ENCODE data around the gene ZNRF1.

The ZNRF1 gene

DNA sequence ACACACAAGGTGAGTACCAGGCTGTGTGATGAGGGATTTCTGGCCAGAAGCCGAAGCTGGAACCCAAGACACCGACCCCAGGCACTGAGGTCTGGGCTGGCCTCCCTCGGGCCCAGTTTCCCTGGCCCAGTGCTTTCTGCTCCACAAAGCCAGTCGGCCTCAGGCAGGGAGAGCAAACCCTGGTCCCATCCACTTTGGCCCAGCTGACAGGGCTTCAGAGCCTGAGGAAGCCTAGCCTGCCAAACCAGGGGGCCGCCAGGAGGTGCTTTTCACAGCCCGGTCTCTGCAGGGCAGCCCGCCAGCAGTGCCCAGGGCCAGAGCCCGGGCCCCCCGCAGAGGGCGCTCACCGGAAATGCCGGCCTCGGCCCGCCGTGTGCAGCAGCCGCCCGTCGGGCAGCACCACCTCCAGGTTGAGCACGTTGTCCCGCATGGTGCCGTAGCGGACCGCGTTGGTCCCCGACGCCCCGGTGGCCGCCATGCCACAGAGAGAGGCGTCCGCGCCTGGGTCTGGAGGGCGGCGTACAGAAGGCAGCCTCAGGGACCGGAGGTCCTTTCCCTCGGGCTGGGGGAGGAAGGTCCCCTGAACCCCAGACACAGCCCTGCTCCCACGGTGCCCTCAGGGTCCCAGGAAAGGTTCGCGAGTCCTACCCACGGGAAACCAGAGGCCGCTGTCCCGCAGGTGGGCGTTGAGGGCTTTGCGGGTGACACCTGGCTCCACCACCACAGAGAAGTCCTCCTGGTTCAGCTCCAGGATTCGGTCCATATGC, 115.5 kb downstream of the ZNRF1 start:
- no peak for DNase-seq (ENCODE audit: low spot score)

DNA sequence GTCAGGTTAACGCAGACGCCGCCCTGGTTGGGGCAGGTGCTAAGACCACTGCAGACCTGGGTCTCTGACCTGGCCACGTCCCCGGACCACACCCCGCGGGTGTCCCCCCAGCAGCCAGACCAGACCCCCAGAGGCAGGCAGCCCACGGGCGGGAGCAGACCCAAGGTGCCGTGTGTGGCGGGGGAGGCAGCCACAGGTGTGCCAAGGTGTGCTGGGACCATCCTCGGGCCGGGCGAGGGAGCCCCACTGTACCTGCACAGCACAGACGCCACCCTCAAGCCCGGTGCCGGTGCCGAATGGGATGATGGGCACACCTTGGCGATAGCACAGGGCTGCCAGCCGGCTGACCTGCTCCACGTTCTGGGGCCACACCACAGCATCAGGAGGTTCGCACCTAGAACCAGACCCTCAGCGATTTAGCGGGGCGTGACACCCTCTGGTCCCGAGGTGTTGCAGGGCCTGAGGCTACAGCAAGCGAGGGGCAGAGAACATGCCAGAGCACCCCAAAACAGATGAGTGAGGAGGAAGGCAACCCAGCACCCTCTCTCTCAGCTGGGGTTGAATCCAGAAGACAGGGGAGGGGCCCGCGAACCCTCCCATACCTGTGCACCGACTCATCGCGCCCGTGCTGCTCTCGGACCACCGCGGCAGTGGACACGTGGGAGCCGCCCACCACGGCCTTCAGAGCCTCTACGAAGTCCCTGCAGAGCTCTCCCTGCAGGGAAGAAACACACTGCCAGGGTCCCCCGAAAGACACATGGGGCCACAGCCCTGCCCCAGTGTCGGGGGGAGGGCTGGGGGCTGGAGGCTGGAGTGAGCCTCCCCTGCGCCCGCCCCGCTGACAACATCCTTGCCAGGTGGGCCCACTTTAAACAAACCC, 116.4 kb downstream of the ZNRF1 start:
- no peak for DNase-seq (ENCODE audit: low spot score)

DNA sequence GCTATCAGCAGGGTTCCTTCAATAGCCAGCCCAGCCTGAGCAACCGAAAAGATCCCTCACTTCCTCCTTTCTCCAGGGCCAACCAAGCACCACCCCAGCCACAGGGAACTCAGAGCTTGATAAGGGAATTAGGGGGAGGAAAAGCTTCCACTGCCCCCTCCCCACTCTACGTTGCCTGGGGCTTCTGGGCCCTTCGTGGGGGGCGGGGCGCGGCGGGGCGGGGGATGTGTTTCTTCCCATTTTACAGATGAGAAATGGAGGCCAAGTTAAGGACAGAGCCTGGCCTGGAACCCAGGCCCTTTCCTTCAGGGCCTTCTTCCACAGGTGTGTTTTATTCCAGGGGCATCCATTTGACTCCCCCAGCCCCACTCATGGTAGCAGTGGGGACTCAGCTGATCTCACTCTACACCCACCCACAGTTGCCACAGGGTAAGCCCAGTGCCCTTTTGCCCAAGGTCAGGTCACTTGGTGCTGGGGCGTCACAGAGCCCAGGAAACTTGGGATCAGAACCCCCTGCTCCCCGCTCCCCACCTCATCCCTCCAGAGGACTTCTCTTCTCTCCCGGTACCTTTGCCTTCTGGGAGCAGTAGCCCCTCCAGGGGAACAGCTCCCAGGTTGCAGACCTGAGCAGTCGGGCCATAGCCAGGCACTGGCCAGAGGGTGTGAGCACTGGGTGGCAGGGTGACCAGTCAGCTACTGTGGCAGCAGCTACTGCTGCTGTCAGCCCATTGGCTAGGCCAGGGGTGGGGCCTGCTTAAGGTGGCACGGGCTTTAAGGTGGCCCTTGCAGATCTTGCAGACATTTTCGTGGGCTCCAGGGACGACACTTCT, 117.5 kb downstream of the ZNRF1 start, which contains the start of gene LDHD:
TSS of gene LDHD (minus strand) at position 700 of the 830 bp plus-strand sequence. CDS start at position 640, 60 bp downstream.
- peak; percentile 67 for DNase-seq (ENCODE audit: low spot score)

DNA sequence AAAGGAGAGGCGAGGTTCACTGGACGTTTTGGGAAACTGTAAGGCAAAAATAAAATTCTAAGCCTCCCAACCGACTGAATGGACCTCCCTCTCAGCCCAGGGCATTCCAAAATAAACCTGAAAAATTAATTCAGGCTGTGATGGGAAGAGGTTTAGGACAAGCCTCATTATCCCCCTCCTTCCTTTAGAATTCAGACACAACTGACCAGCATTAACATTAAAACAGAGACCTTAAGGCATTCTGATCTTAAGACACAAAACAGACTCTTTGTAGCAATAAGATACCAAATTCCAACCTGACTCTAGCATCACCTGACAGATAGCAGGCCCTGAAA, 118.1 kb downstream of the ZNRF1 start:
- no peak for DNase-seq (ENCODE audit: low spot score)

DNA sequence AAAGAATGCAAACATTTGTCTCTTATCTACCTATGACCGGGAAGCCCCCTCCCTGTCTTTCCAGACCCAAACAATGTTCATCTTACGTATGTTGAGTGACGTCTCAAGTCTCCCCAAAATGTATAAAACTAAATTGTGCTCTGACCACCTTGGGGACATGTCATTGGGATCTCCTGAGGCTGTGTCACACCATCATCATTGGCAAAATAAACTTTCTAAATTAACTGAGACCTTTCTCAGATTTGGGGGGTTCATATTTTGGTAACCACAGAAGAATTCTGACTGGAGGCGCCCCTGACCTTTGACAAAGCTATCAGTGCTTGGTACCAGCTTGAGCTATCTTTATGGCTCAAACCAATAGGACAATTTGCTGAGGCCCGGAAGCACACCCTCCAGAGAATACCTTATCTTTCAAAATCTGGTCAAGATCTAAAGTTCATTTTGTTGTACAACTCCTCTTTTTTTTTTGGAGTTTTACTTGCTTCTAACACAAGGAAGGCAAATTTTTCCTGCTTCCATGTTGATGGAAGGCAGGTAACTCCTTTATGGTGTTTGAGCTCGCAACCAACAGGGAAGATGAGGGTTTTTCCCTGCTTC, 120.2 kb downstream of the ZNRF1 start:
- no peak for DNase-seq (ENCODE audit: low spot score)

DNA sequence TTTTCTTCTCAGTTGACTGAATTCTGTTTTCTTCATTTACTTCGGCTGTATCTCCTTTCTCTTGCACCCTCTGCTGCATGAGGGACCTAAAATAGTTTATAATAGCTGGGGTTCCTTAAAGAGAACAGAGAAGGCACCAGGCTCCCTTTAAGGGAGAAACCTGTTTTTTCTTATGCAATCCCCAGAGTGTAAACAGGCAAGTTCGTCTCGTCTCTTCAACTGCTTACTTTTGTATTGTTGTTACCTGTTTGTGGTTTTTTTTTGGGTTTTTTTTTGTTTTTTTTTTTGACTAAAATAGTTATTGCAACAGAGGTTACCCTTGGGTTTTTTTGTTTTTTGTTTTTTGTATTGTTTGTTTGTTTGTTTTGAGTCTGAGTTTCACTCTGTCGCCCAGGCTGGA, 121.4 kb downstream of the ZNRF1 start:
- no peak for DNase-seq (ENCODE audit: low spot score)

DNA sequence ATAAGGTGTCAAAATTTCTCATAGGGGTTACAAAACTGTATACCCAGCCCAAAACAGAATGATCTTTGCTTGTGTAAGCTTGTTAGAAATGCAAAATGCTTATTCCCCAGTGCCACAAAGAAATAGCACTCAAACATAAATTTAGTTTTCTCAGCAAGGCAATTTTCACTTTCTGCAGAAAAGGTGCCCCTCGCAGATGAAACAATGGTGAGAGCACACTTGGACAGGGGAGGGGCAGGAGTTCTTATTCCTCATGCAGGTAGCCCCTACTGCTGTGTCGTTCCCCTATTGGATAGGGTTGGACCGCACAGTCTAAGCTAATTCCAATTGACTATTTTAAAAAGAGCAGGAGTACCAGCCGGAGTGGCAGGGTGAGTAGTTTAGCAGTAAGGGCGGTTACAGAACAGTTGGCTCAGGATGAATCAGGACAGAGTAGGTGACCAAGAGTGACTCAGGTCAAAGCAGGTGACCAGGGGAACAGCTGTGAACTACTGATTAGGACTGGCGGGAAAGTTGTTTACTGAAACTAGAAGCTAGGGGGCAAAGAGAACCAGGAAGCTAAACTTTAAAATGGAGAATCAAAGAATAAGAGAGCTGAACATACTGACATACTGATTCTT, 123.2 kb downstream of the ZNRF1 start:
- DNase-seq (ENCODE audit: low spot score), result no peak

DNA sequence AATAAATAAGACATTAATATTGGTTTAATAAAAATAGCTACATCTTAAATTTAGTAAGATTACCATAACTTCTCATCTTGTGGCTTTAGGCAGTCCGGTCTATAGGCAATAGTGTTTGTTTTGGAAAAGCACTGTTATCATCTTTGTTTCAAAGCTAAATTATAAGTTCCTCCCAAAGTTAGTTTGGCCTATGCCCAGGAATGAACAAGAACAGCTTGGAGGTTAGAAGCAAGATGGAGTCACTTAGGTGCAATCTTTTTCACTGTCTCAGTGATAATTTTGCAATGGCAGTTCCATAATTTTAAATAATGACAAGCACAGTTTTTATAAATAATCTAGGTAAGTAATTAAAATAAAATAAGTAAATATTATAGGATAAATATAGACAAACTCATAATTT, 123.8 kb downstream of the ZNRF1 start:
- no peak for DNase-seq (ENCODE audit: low spot score)

DNA sequence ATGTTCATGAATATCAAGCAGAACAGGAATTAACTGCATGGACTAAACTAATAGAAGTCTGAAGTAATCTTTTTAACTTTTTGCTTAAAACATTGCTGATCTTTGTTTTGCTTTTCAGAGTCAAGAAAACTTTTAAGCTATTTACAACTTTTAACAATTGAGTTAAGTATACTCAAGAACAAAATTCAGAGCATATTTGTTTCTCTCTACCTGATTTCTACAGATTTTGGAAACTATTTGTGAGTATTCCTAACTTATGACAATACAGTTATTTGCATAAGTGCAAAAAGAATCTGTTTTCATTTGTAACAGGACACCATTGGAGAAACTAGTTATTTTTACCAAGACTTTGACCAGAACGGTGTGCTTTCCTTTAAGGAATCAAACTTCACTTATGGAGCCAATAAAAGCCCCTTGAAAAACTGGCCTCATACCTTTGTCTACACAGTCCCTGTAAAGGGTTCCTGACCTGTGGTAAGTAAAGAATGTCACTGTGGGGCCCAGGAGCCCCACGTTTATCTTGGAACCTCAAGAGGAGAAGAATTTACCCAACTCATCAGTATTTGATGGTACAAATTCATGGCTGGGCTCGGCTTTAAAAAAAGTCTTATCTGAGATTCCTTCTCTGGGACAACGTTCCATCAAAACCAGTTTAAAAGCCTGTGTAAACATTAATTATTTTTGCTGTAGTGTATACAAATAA, 129.0 kb downstream of the ZNRF1 start:
- DNase-seq (ENCODE audit: low spot score), result no peak

DNA sequence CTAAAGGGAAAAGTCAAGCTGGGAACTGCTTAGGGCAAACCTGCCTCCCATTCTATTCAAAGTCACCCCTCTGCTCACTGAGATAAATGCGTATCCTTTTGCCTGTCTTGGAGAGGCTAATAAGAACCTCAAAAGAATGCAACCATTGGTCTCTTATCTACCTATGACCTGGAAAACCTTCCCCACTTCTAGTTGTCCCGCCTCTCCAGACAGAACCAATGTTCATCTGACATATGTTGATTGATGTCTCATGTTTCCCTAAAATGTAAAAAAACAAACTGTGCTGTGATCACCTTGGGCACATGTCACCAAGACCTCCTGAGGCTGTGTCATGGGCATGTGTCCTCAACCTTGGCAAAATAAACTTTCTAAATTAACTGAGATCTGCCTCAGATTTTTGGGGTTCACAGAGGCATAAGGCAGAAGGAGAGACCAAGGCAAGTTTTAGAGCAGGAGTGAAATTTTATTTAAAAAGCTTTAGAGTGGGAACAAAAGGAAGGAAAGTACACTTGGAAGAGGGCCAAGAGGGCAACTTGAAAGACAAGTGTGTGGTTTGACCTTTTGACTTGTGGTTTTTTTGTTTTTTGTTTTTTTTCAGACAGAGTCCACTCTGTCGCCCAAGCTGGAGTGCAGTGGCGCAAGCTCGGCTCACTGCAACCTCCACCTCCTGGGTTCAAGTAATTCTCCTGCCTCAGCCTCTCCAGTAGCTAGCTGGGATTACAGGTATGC, 130.8 kb downstream of the ZNRF1 start:
- peak; percentile 37 for DNase-seq (ENCODE audit: low spot score)

DNA sequence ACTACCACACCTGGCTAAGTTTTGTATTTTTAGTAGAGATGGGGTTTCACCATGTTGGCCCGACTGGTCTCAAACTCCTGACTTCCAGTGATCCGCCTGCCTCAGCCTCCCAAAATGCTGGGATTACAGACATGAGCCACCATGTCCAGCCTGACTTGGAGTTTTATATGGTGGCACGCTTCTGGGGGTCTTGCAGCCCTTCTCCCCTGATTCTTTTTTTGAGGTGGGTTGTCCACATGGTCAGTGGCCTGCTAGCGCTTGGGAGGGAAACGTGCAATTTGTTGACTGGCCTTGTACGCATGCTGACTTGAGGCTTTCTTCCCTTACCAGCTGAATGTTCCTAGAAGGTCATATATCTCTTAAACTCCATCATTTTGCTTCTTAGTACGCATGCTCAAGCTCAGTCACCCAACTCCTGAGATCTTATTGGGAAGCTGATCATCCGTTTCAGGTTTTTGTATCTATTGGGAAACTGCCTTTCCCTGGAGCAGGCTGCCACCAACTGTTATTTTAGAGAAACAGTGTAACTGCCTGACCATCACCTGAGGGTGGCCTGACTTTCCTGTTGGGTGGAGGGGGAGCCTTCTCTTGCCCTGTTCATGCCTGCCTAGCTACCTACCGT, 131.4 kb downstream of the ZNRF1 start:
- peak; percentile 46 for DNase-seq (ENCODE audit: low spot score)

DNA sequence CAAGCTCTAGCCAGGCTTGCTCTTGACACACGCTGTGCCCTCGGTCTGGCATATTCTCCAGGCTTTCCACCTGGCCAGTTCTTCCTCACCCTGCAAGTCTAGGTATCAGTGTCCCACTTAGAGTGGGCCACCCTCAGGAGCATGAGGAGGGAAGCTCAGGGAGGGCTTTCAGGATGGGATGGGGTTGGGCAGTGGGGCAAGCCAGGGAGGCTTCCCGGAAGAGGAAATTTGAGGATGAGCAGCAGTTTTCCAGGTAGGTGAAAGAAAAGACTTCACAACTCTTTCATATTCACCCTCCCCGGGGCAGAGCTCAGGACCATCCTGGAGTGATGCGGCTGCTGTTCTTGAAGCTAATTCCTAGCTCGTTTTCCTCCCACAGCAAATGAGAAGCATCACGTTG, 132.3 kb downstream of the ZNRF1 start:
- DNase-seq (ENCODE audit: low spot score), result no peak

DNA sequence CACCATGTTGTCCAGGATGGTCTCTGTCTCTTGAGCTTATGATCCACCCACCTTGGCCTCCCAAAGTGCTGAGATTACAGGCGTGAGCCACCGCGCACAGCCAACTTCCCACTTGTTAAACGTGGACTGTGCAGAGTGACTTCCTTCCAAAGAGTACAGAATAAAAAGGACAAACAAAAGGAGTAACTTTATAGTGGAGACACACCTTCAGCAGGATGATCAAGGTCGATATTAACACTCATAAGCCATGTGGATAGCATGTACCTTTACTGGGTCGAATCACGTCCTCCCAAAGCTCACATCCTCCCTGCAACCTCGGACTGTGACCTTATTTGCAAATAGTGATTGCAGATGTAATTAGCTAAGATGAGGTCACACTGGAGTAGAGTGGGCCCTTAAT, 139.4 kb downstream of the ZNRF1 start:
- no peak for DNase-seq (ENCODE audit: low spot score)

DNA sequence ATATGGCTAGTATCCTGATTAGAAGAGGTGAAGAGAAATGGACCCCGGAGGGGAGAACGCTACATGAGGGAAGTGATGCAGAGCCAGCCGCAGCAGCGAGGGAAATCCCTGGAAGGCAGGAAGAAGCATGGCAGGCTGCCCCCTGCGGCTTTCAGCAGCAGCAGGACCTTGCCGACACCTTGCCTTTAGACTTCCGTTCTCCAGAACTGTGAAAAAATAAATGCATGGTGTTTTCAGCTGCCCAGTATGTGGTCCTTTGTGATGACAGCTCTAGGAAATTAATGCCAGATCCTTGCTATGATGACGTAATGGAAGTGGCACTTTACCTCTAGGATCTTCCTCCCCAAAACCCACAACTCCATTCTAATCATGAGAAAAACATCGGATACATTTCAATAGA, 139.8 kb downstream of the ZNRF1 start:
- DNase-seq (ENCODE audit: low spot score), result no peak

DNA sequence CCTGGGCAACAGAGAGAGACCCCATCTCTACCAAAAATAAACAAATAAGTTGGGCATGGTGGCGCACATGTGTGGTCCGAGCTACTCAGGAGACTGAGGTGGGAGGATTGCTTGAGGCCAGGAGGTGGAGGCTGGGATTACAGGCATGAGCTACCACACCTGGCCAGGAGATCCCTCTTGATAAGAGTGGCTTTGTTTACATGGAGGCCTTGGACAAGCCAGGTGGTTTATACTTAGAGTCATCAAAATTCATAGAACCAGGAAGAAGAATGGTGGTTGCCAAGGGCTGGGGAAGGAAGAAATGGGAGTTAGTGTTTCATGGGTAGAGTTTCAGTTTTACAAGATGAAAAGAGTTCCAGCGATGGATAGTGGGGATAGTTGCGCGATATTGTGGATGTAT, 140.7 kb downstream of the ZNRF1 start:
- DNase-seq (ENCODE audit: low spot score), result no peak

DNA sequence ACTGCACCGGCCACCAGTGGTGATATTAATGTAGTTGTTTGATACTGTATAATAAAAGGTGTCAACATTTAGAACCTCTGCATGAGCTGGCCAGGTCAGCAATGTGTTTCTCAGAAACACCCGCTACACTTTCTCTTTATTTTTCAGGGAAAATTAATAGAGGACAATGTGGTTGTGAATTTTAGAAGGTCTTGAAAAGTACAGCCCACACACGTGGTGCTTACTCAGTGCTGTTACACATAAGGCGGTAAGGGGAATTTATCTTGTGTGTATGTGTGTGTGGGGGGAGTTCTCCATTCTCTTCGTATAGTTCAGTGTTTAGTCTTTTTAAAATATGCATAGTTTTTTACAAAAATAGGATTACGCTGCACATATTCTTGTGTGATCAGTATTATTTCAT, 145.1 kb downstream of the ZNRF1 start:
- DNase-seq (ENCODE audit: low spot score), result no peak

DNA sequence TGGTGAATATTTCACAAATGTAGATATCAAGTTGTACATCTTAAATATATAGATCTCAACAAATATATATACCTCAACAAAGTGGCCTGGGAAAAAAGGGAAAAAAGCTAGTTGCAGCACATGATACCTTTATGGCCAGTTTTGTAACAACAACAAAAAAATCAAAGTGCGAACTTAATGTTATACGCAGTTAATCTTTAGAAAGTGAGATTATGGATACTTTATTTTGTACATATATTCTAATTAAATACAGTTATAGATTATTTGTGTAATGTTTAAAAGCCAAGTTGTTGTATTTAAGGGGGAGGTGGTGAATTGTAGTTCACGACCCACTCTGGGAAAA, 149.1 kb downstream of the ZNRF1 start:
- no peak for DNase-seq (ENCODE audit: low spot score)

DNA sequence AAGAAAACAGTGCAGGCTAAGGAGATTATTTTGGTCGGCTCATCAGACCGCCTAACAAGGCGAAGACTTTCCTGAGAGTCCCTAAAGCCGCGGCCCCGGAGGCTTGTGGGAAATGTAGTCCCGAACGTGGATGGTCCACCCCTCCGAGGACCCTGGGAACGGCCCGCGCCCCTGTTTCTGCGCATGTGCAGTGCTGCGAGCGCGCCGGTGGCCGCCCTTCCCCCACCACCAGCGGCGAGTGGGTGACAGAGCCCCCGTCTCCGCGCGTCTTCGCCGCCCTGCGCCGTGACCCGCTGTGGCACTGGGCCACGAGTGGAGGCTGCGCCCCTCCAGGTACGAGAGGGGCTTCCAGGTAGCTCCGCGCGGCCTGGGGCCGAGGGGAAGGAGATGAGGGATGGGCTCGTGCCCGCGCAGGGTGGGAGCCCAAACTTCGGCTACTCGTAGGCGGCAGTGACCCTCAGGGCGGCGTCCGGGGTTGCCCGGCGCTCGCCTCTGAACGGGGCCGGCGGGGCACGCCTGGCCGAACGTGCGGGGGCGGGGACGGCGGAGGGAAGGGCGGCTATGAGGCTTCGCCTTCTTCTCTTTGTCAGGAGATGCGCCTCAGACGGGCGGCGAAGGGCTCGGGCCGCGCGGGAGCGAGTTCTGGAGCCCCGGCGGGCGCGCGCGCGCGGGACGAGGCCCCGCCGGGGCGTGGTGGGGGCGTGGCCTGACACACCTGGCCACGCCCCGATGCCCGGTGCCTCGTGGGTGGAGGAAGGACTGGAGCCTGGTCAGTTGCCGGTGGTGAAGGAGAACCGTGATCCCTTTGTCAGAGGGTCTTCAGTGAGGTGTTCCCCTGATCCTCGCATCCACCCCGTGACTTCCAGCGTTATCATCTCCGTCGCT, 149.7 kb downstream of the ZNRF1 start, which contains the start of gene ZFP1:
TSS of gene ZFP1 (plus strand) at position 214 of the 885 bp plus-strand sequence. CDS start 4,428 bp downstream, outside the sequence.
- peak; percentile 85 for DNase-seq (ENCODE audit: low spot score)

DNA sequence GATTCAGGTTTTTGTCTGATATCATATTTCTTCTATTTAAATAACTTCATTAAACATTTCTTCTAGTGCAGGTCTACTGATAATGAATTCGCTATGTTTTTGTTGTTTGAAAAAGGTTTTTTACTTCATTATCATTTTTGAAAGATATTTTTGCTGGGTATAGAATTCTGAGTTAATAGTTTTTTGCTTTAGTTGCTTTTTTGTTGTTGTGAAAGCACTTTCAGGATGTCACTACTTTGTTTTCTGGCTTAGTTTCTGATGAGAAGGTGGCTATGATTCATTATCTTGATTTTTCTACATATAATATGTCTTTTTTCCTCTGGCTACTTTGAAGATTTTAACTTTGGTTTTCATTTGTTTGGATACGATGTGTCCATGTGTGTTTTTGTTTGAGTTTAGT, 153.0 kb downstream of the ZNRF1 start:
- DNase-seq (ENCODE audit: low spot score), result no peak
